ENCODE results near the gene VPS52.

GRCh38 chr6:33273924-33274902 lies 2.5 kb upstream of the VPS52 start:
- TF ChIP-seq PRDM4 (tag by site-specific recombination; IDR thresholded peaks at IDR 0.05) (no peak), ZNF274 (IDR thresholded peaks at IDR 0.05; ENCODE audit: low read length) (no peak), ZNF274 (tag by site-specific recombination; IDR thresholded peaks at IDR 0.05; ENCODE audit: borderline replicate concordance) (no peak), CTCF (tag by site-specific recombination; IDR thresholded peaks at IDR 0.05) (no peak), ZSCAN23 (tag by site-specific recombination; IDR thresholded peaks at IDR 0.05) (no peak), ZNF549 (tag by site-specific recombination; IDR thresholded peaks at IDR 0.05) (no peak), GLI2 (tag by site-specific recombination; IDR thresholded peaks at IDR 0.05; ENCODE audit: borderline replicate concordance, low read depth) (no peak), KLF17 (tag by site-specific recombination; IDR thresholded peaks at IDR 0.05) (no peak), ZNF658 (tag by site-specific recombination; IDR thresholded peaks at IDR 0.05) (no peak), SETDB1 (IDR thresholded peaks at IDR 0.05; ENCODE audit: insufficient read length, low read length) (no peak)
- TF ChIP-seq, protein P1, sequence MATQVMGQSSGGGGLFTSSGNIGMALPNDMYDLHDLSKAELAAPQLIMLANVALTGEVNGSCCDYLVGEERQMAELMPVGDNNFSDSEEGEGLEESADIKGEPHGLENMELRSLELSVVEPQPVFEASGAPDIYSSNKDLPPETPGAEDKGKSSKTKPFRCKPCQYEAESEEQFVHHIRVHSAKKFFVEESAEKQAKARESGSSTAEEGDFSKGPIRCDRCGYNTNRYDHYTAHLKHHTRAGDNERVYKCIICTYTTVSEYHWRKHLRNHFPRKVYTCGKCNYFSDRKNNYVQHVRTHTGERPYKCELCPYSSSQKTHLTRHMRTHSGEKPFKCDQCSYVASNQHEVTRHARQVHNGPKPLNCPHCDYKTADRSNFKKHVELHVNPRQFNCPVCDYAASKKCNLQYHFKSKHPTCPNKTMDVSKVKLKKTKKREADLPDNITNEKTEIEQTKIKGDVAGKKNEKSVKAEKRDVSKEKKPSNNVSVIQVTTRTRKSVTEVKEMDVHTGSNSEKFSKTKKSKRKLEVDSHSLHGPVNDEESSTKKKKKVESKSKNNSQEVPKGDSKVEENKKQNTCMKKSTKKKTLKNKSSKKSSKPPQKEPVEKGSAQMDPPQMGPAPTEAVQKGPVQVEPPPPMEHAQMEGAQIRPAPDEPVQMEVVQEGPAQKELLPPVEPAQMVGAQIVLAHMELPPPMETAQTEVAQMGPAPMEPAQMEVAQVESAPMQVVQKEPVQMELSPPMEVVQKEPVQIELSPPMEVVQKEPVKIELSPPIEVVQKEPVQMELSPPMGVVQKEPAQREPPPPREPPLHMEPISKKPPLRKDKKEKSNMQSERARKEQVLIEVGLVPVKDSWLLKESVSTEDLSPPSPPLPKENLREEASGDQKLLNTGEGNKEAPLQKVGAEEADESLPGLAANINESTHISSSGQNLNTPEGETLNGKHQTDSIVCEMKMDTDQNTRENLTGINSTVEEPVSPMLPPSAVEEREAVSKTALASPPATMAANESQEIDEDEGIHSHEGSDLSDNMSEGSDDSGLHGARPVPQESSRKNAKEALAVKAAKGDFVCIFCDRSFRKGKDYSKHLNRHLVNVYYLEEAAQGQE (tag by site-specific recombination; IDR thresholded peaks at IDR 0.05), result no peak
